Natural killer cell (primary cell): ENCODE data around the gene MCF2L. TPM values are rescaled to one million over a fixed set of nuclear protein-coding genes. Genes with fewer than 3 reads are reported as not detected.

ENCODE experiments used
- ATAC-seq, 3 donors: fragments of 150-1000 bp in 2 of 3; fragments of 200-7000 bp in 1 of 3; cut with Tn5 transposase; 1 replicate in 1 of 3; 2 replicates in 2 of 3; pipeline ENCODE4 v1.10.0; 2021; ENCODE audit warnings: mild to moderate bottlenecking in 2 of 3, moderate library complexity in 2 of 3
- DNase-seq, 2 donors: peaks; one replicate each; pipeline versions ENCODE4 v3.0.0 to v3.0.0-alpha.2; 2013 to 2021; ENCODE audit warnings: mixed read lengths in 1 of 2
- H3K27ac ChIP-seq: one replicate; pipeline ENCODE4 v1.5.1; 2013; ENCODE audit warnings: mild to moderate bottlenecking, low read length
- H3K27me3 ChIP-seq: one replicate; pipeline ENCODE4 v1.6.1; 2013; ENCODE audit warnings: low read length; ENCODE audit not compliant: control insufficient read depth, insufficient read depth
- H3K36me3 ChIP-seq: one replicate; pipeline ENCODE4 v1.6.1; 2013; ENCODE audit warnings: low read length; ENCODE audit not compliant: control insufficient read depth, insufficient read depth
- H3K4me1 ChIP-seq: one replicate; pipeline ENCODE4 v1.6.1; 2013; ENCODE audit warnings: low read length; ENCODE audit not compliant: control insufficient read depth, insufficient read depth
- H3K4me3 ChIP-seq: one replicate; pipeline ENCODE4 v1.5.1; 2013; ENCODE audit warnings: low read length
- H3K9me3 ChIP-seq: one replicate; pipeline ENCODE4 v1.6.1; 2013; ENCODE audit warnings: low read length; ENCODE audit not compliant: control insufficient read depth, insufficient read depth
- H3K27ac Mint-ChIP-seq, 2 donors: one replicate each; pipeline ENCODE4 v1.8.0; 2022; ENCODE audit warnings: mild to moderate bottlenecking in 2 of 2, mixed read lengths in 2 of 2, moderate library complexity in 1 of 2
- H3K27me3 Mint-ChIP-seq, 2 donors: one replicate each; pipeline ENCODE4 v1.8.0; 2022; ENCODE audit warnings: low read depth in 2 of 2, mixed read lengths in 2 of 2
- H3K36me3 Mint-ChIP-seq: one replicate; pipeline ENCODE4 v1.8.0; 2022; ENCODE audit warnings: mixed read lengths
- H3K4me1 Mint-ChIP-seq, 2 donors: one replicate each; pipeline ENCODE4 v1.8.0; 2022; ENCODE audit warnings: mixed read lengths in 2 of 2
- H3K4me3 Mint-ChIP-seq: one replicate; pipeline ENCODE4 v1.8.0; 2022; ENCODE audit warnings: mild to moderate bottlenecking, moderate library complexity, mixed read lengths
- H3K9me3 Mint-ChIP-seq, 2 donors: one replicate each; pipeline ENCODE4 v1.8.0; 2022; ENCODE audit warnings: mixed read lengths in 2 of 2
- CTCF ChIP-seq: fragments of 200-600 bp; IDR thresholded peaks from one replicate; pipeline ENCODE4 v1.8.0; 2022; ENCODE audit warnings: antibody characterized with exemption
- WGBS: methylation state at CpG from one replicate; pipeline ENCODE4 v1.1.7; 2013; ENCODE audit warnings: missing lambda C conversion rate; ENCODE audit not compliant: insufficient coverage; 5-methylcytosine and 5-hydroxymethylcytosine counted together
- intact Hi-C: fragments of 100-400 bp; cut with micrococcal nuclease; formaldehyde crosslinking; loops from one replicate; pipeline ENCODE4 v1.14.2; 2022
- total RNA-seq, 4 donors: library from RNA; stranded (reverse); fragments of 120-200 nt in 1 of 4; gene quantifications; one replicate each; pipeline versions ENCODE4 v1.2.3 to v1.2.4, GENCODE V29; 2013 to 2022

The MCF2L gene
- total RNA-seq, 3 donors from 2014 or later (not counting 1 experiment from before 2014, with no cell fraction given), result 1.7 to 3.0 (median 3.0) TPM

- intact Hi-C loops, result no loop called here
- Mint-ChIP-seq H3K27ac (no peak overlapping the region), H3K9me3 (no peaks in the 10 kb centered on the region), H3K36me3 (no peaks in the 10 kb centered on the region), H3K4me1 (no peaks in the 10 kb centered on the region), H3K27me3 (peaks cover 0 to 6% of the 10 kb centered on the region in 2 donors), H3K4me3 (no peak overlapping the region)
- no peak overlapping the region for H3K27ac ChIP-seq
- no peaks in the 10 kb centered on the region for H3K36me3 ChIP-seq
- DNase-seq (no peak), ATAC-seq (no peak)
- H3K4me3 ChIP-seq, result no peak overlapping the region
- 93% methylated on average over 27 of the region's 27 CpGs for WGBS
- no peaks in the 10 kb centered on the region for H3K4me1 ChIP-seq
- H3K9me3 ChIP-seq, result no peaks in the 10 kb centered on the region
- H3K27me3 ChIP-seq, result no peaks in the 10 kb centered on the region
- no peak for TF ChIP-seq CTCF
Measured at GRCh38 chr13:113044391-113045114, 75.5 kb downstream of the MCF2L start.

- no peak for TF ChIP-seq CTCF
- no peaks in the 10 kb centered on the region for H3K4me1 ChIP-seq
- no peaks in the 10 kb centered on the region for H3K9me3 Mint-ChIP-seq
- no peak overlapping the region for H3K4me3 Mint-ChIP-seq
- 91% methylated on average over 32 of the region's 32 CpGs for WGBS
- no peaks in the 10 kb centered on the region for H3K36me3 ChIP-seq
- no peak overlapping the region for H3K27ac ChIP-seq
- no peaks in the 10 kb centered on the region for H3K27me3 ChIP-seq
- peaks cover 0 to 6% of the 10 kb centered on the region in 2 donors for H3K27me3 Mint-ChIP-seq
- H3K27ac Mint-ChIP-seq, result no peak overlapping the region
- no peaks in the 10 kb centered on the region for H3K9me3 ChIP-seq
- no peaks in the 10 kb centered on the region for H3K4me1 Mint-ChIP-seq
- ATAC-seq, result no peak
- no peak for DNase-seq
- H3K4me3 ChIP-seq, result no peak overlapping the region
- no peaks in the 10 kb centered on the region for H3K36me3 Mint-ChIP-seq
- intact Hi-C loops, result no loop called here
Measured at GRCh38 chr13:113045251-113046127, 76.5 kb downstream of the MCF2L start.

- H3K27me3 Mint-ChIP-seq, result peaks cover 0 to 6% of the 10 kb centered on the region in 2 donors
- Histone ChIP-seq H3K9me3 (no peaks in the 10 kb centered on the region), H3K36me3 (no peaks in the 10 kb centered on the region), H3K4me3 (no peak overlapping the region), H3K27me3 (no peaks in the 10 kb centered on the region), H3K4me1 (no peaks in the 10 kb centered on the region), H3K27ac (no peak overlapping the region)
- DNase-seq, result no peak
- no peak overlapping the region for H3K27ac Mint-ChIP-seq
- WGBS, result 93% methylated on average over 30 of the region's 30 CpGs
- H3K4me1 Mint-ChIP-seq, result no peaks in the 10 kb centered on the region
- intact Hi-C loops, result no loop called here
- no peaks in the 10 kb centered on the region for H3K36me3 Mint-ChIP-seq
- H3K9me3 Mint-ChIP-seq, result no peaks in the 10 kb centered on the region
- TF ChIP-seq CTCF, result no peak
- no peak overlapping the region for H3K4me3 Mint-ChIP-seq
- no peak for ATAC-seq
Measured at GRCh38 chr13:113046128-113046882, 77.3 kb downstream of the MCF2L start.
